ENCODE measurements around the gene SYNE4. TPM values are rescaled to one million over a fixed set of nuclear protein-coding genes. Genes with fewer than 3 reads are reported as not detected.

The SYNE4 gene
- total RNA-seq, 2 donors from 2014 or later, result 17.1 to 19.3 TPM

DNA sequence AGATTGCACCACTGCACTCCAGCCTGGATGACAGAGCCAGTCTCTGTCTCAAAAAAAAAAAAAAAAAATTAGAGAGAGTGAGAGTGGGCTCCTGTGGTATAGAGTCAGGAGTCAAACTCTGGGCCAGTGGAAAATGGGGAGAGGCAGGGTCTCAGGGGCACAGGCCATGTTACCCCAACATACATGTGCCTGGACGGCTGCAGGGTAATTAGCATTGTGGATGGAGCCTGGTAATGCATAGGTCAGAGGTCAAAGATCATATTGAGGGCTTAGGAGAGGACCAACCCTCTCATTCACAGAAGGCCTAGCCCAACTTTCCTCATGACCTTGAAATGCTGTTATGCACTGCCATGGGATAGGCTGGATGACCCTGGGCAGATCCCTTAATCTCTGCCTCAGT, 16.9 kb upstream of the SYNE4 start:
- no peaks in the 10 kb centered on the region for H3K36me3 ChIP-seq (ENCODE audit: control insufficient read depth, insufficient read depth, low read length)
- no peaks in the 10 kb centered on the region for H3K27me3 Mint-ChIP-seq (ENCODE audit: insufficient read depth)
- TF ChIP-seq, protein P1, sequence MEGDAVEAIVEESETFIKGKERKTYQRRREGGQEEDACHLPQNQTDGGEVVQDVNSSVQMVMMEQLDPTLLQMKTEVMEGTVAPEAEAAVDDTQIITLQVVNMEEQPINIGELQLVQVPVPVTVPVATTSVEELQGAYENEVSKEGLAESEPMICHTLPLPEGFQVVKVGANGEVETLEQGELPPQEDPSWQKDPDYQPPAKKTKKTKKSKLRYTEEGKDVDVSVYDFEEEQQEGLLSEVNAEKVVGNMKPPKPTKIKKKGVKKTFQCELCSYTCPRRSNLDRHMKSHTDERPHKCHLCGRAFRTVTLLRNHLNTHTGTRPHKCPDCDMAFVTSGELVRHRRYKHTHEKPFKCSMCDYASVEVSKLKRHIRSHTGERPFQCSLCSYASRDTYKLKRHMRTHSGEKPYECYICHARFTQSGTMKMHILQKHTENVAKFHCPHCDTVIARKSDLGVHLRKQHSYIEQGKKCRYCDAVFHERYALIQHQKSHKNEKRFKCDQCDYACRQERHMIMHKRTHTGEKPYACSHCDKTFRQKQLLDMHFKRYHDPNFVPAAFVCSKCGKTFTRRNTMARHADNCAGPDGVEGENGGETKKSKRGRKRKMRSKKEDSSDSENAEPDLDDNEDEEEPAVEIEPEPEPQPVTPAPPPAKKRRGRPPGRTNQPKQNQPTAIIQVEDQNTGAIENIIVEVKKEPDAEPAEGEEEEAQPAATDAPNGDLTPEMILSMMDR (conservative IDR thresholded peaks at IDR 0.05), result no peak
- no peak for DNase-seq
- peaks cover 29% of the 10 kb centered on the region for H3K36me3 Mint-ChIP-seq (ENCODE audit: low read depth)
- H3K4me3 Mint-ChIP-seq, result no peak overlapping the region
- H3K4me3 ChIP-seq (ENCODE audit: low read length), result no peak overlapping the region
- H3K27ac Mint-ChIP-seq, result no peak overlapping the region
- H3K4me1 ChIP-seq (ENCODE audit: control insufficient read depth, insufficient read depth, low read length), result no peaks in the 10 kb centered on the region
- H3K9me3 ChIP-seq (ENCODE audit: control insufficient read depth, low read length), result no peaks in the 10 kb centered on the region
- H3K4me1 Mint-ChIP-seq, result no peaks in the 10 kb centered on the region
- no peak overlapping the region for H3K27ac ChIP-seq (ENCODE audit: low read depth, low read length)
- WGBS, 2 experiments (ENCODE audit: insufficient coverage in 1 of 2, insufficient read length in 1 of 2), result 93% methylated on average over 1 of the region's 1 CpG; no CpG with 5 or more reads in 1 of the 2 experiments
- no peak overlapping the region for H3K9ac ChIP-seq (ENCODE audit: extremely low read depth, low read length, poor library complexity, severe bottlenecking)
- no peaks in the 10 kb centered on the region for H3K9me3 Mint-ChIP-seq
- H3K27me3 ChIP-seq (ENCODE audit: control insufficient read depth, insufficient read depth, low read length, poor library complexity, severe bottlenecking), result no peaks in the 10 kb centered on the region

DNA sequence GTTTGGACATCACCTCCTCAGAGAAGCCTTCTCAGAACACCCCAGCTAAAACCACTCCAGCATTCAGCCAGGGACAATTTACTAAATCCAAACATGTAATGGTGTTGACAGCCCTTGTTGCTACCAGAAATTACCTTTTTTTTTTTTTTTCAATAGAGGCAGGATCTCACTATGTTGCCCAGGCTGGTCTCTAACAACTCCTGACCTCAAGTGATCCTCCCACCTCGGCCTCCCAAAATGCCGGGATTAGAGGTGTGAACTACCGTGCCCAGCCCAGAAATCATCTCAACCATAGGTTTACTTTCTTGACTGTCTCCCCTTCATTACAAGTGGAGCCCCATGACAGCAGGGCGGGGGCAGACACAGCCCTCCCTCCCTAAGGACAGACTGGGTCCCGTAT, 14.8 kb upstream of the SYNE4 start:
- WGBS, 2 experiments (ENCODE audit: insufficient coverage in 1 of 2, insufficient read length in 1 of 2), result 89 to 93% methylated on average over 4 to 5 of the region's 5 CpGs
- Histone ChIP-seq H3K27me3 (ENCODE audit: control insufficient read depth, insufficient read depth, low read length, poor library complexity, severe bottlenecking) (no peaks in the 10 kb centered on the region), H3K36me3 (ENCODE audit: control insufficient read depth, insufficient read depth, low read length) (no peaks in the 10 kb centered on the region), H3K9ac (ENCODE audit: extremely low read depth, low read length, poor library complexity, severe bottlenecking) (no peak overlapping the region), H3K4me1 (ENCODE audit: control insufficient read depth, insufficient read depth, low read length) (no peaks in the 10 kb centered on the region), H3K27ac (ENCODE audit: low read depth, low read length) (no peak overlapping the region), H3K4me3 (ENCODE audit: low read length) (no peak overlapping the region), H3K9me3 (ENCODE audit: control insufficient read depth, low read length) (no peaks in the 10 kb centered on the region)
- Mint-ChIP-seq H3K9me3 (no peaks in the 10 kb centered on the region), H3K36me3 (ENCODE audit: low read depth) (peaks cover 26% of the 10 kb centered on the region), H3K4me3 (no peak overlapping the region), H3K27me3 (ENCODE audit: insufficient read depth) (no peaks in the 10 kb centered on the region), H3K27ac (no peak overlapping the region), H3K4me1 (no peaks in the 10 kb centered on the region)
- TF ChIP-seq, protein P1 (conservative IDR thresholded peaks at IDR 0.05), result no peak
- DNase-seq, result no peak

DNA sequence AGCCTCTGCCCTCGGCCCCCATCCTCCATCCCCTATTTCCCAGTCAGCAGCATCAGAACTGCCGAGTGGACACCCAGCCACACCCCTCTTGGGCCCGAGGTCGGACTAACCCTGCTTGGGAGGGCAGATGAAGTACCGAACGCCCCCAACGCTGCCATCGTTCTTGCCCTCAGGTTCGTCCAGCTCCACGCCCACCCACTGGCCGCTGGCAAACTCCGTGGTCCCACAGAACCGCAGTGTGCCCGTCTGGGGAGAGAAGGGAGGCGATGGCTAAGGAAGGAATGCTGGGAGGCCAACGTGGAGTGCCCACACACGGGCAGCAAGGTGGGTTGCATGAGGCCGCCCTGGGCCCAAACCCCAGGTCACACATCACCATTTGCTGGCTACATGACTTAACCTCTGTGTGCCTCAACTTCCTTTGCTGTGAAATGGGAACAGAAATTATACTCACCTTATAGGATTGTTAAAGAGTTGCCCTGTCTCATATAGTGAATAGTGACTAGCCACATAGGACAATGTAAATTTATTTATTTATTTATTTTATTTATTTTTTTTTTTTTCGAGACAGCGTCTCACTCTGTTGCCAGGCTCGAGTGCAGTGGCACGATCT, 10.6 kb upstream of the SYNE4 start:
- no peaks in the 10 kb centered on the region for H3K9me3 ChIP-seq (ENCODE audit: control insufficient read depth, low read length)
- no peaks in the 10 kb centered on the region for H3K27me3 ChIP-seq (ENCODE audit: control insufficient read depth, insufficient read depth, low read length, poor library complexity, severe bottlenecking)
- DNase-seq, result no peak
- TF ChIP-seq, protein P1 (conservative IDR thresholded peaks at IDR 0.05), result no peak
- H3K36me3 ChIP-seq (ENCODE audit: control insufficient read depth, insufficient read depth, low read length), result no peaks in the 10 kb centered on the region
- no peak overlapping the region for H3K4me3 Mint-ChIP-seq
- H3K4me3 ChIP-seq (ENCODE audit: low read length), result no peak overlapping the region
- H3K4me1 ChIP-seq (ENCODE audit: control insufficient read depth, insufficient read depth, low read length), result no peaks in the 10 kb centered on the region
- no peaks in the 10 kb centered on the region for H3K27me3 Mint-ChIP-seq (ENCODE audit: insufficient read depth)
- H3K9ac ChIP-seq (ENCODE audit: extremely low read depth, low read length, poor library complexity, severe bottlenecking), result no peak overlapping the region
- WGBS, 2 experiments (ENCODE audit: insufficient coverage in 1 of 2, insufficient read length in 1 of 2), result 95 to 97% methylated on average over 12 to 22 of the region's 22 CpGs
- H3K27ac Mint-ChIP-seq, result no peak overlapping the region
- no peak overlapping the region for H3K27ac ChIP-seq (ENCODE audit: low read depth, low read length)
- H3K9me3 Mint-ChIP-seq, result no peaks in the 10 kb centered on the region
- H3K36me3 Mint-ChIP-seq (ENCODE audit: low read depth), result peaks cover 22% of the 10 kb centered on the region
- peaks cover 8% of the 10 kb centered on the region for H3K4me1 Mint-ChIP-seq

Measured in endodermal cell (in vitro differentiated cells).